IPS DF 6.9 (cell line): ENCODE results near the gene ENO4.

Source experiments
- DNase-seq: peaks from one replicate; pipeline ENCODE4 v3.0.0-alpha.2; 2013; ENCODE audit warnings: low read depth, low spot score
- H3K27ac ChIP-seq: one replicate; pipeline ENCODE4 v1.5.1; 2013; ENCODE audit warnings: low read length, control low read depth
- H3K27me3 ChIP-seq: 2 replicates; pipeline ENCODE4 v1.6.1; 2013; ENCODE audit warnings: mild to moderate bottlenecking, low read length; ENCODE audit not compliant: control insufficient read depth, insufficient read depth
- H3K36me3 ChIP-seq: 2 replicates; pipeline ENCODE4 v1.6.1; 2013; ENCODE audit warnings: low read length; ENCODE audit not compliant: control insufficient read depth, insufficient read depth
- H3K4me1 ChIP-seq: 2 replicates; pipeline ENCODE4 v1.6.1; 2013; ENCODE audit warnings: low read length; ENCODE audit not compliant: control insufficient read depth, insufficient read depth
- H3K4me3 ChIP-seq: 2 replicates; pipeline ENCODE4 v1.5.1; 2013; ENCODE audit warnings: mild to moderate bottlenecking, low read length
- H3K9me3 ChIP-seq: 2 replicates; pipeline ENCODE4 v1.6.1; 2013; ENCODE audit warnings: low read length, inconsistent platforms; ENCODE audit not compliant: control insufficient read depth, insufficient read depth
- WGBS: extraction: QIAGEN DNeasy Blood & Tissue Kit; methylation state at CpG from one replicate; pipeline ENCODE4 v1.1.7; 2013; ENCODE audit warnings: mixed read lengths, missing lambda C conversion rate; ENCODE audit not compliant: insufficient read length, insufficient coverage; 5-methylcytosine and 5-hydroxymethylcytosine counted together

ENO4 gene

GRCh38 chr10:116866987-116867595 lies 17.8 kb downstream of the ENO4 start:
- H3K4me3 ChIP-seq = no peak overlapping the region
- WGBS = no CpG with 5 or more reads among the region's 6 CpGs

GRCh38 chr10:116868198-116868676 lies 18.9 kb downstream of the ENO4 start:
- H3K36me3 ChIP-seq = no peaks in the 10 kb centered on the region
- H3K4me1 ChIP-seq = no peaks in the 10 kb centered on the region
- H3K9me3 ChIP-seq = no peaks in the 10 kb centered on the region
- WGBS = no CpG with 5 or more reads among the region's 4 CpGs
- H3K27me3 ChIP-seq = no peaks in the 10 kb centered on the region
- DNase-seq = no peak
- no peak overlapping the region for H3K27ac ChIP-seq
- H3K4me3 ChIP-seq = no peak overlapping the region

More at GRCh38 chr10:116866987-116867595, 17.8 kb downstream of the ENO4 start:
- Histone ChIP-seq H3K27ac (no peak overlapping the region), H3K4me1 (no peaks in the 10 kb centered on the region), H3K9me3 (no peaks in the 10 kb centered on the region), H3K27me3 (no peaks in the 10 kb centered on the region), H3K36me3 (no peaks in the 10 kb centered on the region)
- DNase-seq = no peak

GRCh38 chr10:116868722-116869121 lies 19.4 kb downstream of the ENO4 start:
- H3K9me3 ChIP-seq = no peaks in the 10 kb centered on the region
- H3K4me3 ChIP-seq = no peak overlapping the region
- WGBS = no CpG with 5 or more reads among the region's 4 CpGs
- H3K27ac ChIP-seq = no peak overlapping the region
- no peaks in the 10 kb centered on the region for H3K36me3 ChIP-seq
- no peaks in the 10 kb centered on the region for H3K27me3 ChIP-seq
- no peak for DNase-seq
- H3K4me1 ChIP-seq = no peaks in the 10 kb centered on the region

GRCh38 chr10:116870949-116871348 lies 21.6 kb downstream of the ENO4 start:
- no CpG with 5 or more reads among the region's 2 CpGs for WGBS
- DNase-seq = no peak
- Histone ChIP-seq H3K4me3 (no peak overlapping the region), H3K27ac (no peak overlapping the region), H3K4me1 (no peaks in the 10 kb centered on the region), H3K27me3 (no peaks in the 10 kb centered on the region), H3K9me3 (no peaks in the 10 kb centered on the region), H3K36me3 (no peaks in the 10 kb centered on the region)

- no CpG with 5 or more reads among the region's 2 CpGs for WGBS
- no peaks in the 10 kb centered on the region for H3K4me1 ChIP-seq
Measured at GRCh38 chr10:116873134-116873533, 23.8 kb downstream of the ENO4 start.

GRCh38 chr10:116875897-116876296 lies 26.6 kb downstream of the ENO4 start:
- H3K4me1 ChIP-seq = no peaks in the 10 kb centered on the region; the same call in 1 of the 2 replicates
- H3K36me3 ChIP-seq = no peaks in the 10 kb centered on the region
- H3K9me3 ChIP-seq = no peaks in the 10 kb centered on the region
- no CpG with 5 or more reads among the region's 2 CpGs for WGBS
- no peak overlapping the region for H3K27ac ChIP-seq
- no peaks in the 10 kb centered on the region for H3K27me3 ChIP-seq
- DNase-seq = no peak
- no peak overlapping the region for H3K4me3 ChIP-seq

More at GRCh38 chr10:116873134-116873533, 23.8 kb downstream of the ENO4 start:
- Histone ChIP-seq H3K27ac (no peak overlapping the region), H3K9me3 (no peaks in the 10 kb centered on the region), H3K4me3 (no peak overlapping the region), H3K27me3 (no peaks in the 10 kb centered on the region), H3K36me3 (no peaks in the 10 kb centered on the region)
- DNase-seq = no peak

GRCh38 chr10:116877391-116877790 lies 28.1 kb downstream of the ENO4 start:
- DNase-seq = no peak
- Histone ChIP-seq H3K36me3 (no peaks in the 10 kb centered on the region), H3K4me3 (no peak overlapping the region), H3K4me1 (no peaks in the 10 kb centered on the region; the same call in 1 of the 2 replicates), H3K27me3 (no peaks in the 10 kb centered on the region), H3K27ac (no peak overlapping the region), H3K9me3 (no peaks in the 10 kb centered on the region)
- WGBS = no CpG with 5 or more reads among the region's 3 CpGs

- no peaks in the 10 kb centered on the region for H3K9me3 ChIP-seq
- no peaks in the 10 kb centered on the region for H3K36me3 ChIP-seq
- H3K4me1 ChIP-seq = no peaks in the 10 kb centered on the region; the same call in 1 of the 2 replicates
- H3K27me3 ChIP-seq = no peaks in the 10 kb centered on the region
- H3K4me3 ChIP-seq = no peak overlapping the region
- DNase-seq = no peak
- H3K27ac ChIP-seq = no peak overlapping the region
- WGBS = no CpG with 5 or more reads among the region's 2 CpGs
Measured at GRCh38 chr10:116878123-116878522, 28.8 kb downstream of the ENO4 start.

- H3K36me3 ChIP-seq = no peaks in the 10 kb centered on the region
- H3K4me3 ChIP-seq = no peak overlapping the region
- no peaks in the 10 kb centered on the region for H3K9me3 ChIP-seq
- no CpG with 5 or more reads among the region's 7 CpGs for WGBS
- no peaks in the 10 kb centered on the region for H3K27me3 ChIP-seq
- no peaks in the 10 kb centered on the region; the same call in 1 of the 2 replicates for H3K4me1 ChIP-seq
- H3K27ac ChIP-seq = no peak overlapping the region
- no peak for DNase-seq
Measured at GRCh38 chr10:116879817-116880216, 30.5 kb downstream of the ENO4 start.

- WGBS = no CpG with 5 or more reads among the region's 10 CpGs
- no peak for DNase-seq
- Histone ChIP-seq H3K4me3 (no peak overlapping the region), H3K27me3 (no peaks in the 10 kb centered on the region), H3K36me3 (no peaks in the 10 kb centered on the region), H3K4me1 (no peaks in the 10 kb centered on the region; the same call in 1 of the 2 replicates), H3K27ac (no peak overlapping the region), H3K9me3 (no peaks in the 10 kb centered on the region)
Measured at GRCh38 chr10:116880716-116881482, 31.6 kb downstream of the ENO4 start.
